HG03097 (cell line): ENCODE measurements around the gene S100A5.
"Not testable (repeated sequence)": the region's sequence is repeated elsewhere in the genome, so short reads cannot be mapped to it uniquely, and the experiment has no call there.

Source experiments
- ATAC-seq: cut with Tn5 transposase; IDR thresholded peaks from one replicate; pipeline ENCODE4 v1.9.1; 2021; ENCODE audit not compliant: unreplicated experiment, low FRiP score

The S100A5 gene, protein sequence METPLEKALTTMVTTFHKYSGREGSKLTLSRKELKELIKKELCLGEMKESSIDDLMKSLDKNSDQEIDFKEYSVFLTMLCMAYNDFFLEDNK

DNA sequence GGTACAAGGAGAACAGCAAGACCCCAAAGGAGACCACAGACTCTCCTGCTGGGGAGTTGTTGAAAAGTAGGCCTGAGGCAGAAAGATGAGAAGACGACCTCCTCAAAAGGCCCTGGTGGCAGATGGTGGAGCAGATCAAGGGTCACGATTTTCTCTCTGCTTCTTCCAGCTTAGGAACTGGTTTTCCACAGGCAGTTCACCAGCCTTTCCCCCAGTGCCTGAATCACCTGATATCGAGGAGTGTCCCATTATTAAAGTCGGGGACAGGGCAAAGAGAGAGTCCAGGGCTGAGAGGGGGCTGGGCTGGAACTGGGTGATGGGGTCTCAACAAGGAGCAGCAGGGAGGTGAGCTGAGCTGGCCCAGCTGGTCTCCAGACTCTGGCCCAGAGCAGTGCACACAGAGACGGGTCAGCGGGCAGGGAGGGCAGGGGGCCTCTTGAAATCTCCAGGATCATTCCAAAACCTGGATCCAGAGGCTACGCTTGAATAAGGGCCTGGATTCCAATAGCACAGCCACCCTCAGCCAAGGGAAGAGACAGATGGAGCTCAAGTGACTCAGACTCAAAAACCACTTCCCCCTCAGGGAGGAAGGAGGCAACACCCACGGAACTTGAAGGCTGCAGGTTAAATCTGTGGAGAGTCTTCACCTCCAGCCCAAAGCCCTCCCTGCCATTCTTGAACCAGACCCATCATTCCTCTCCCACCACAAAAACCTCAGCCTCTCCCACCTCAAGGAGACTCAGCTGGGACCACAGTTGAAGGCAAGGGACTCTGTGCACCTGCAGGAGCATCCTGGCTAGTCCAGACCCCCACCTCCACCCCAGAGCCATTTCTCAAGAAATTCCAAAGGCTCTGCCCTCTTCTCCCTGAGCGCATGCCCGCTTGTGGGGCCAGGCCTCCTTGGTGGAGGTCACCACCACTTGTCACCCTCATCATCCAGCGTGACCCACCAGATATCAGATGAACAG, at the start of gene S100A5:
Gene S100A5 (minus strand): TSS at position 541 of the 968 bp plus-strand sequence. CDS start 743 bp downstream, outside the sequence.
- no peak for ATAC-seq

DNA sequence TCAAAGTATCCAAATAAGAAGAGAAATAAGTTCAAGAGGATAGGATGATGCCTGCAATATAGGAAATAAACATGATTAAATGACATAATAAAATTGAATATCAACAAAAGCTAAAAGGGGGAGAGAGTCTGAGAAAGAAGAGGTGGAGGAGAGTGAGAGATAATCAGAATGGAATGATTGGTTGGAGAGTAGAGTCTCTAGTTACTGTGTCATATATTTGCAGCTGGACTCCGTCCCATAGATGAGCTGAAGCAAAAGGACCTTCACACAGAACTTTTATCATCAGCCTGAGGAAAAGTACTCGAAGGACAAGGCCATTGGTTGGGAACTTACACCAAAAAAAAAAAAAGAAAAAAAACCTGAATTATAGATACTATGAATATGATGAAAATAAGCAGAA, 47.7 kb upstream of the S100A5 start:
- ATAC-seq, result no peak

DNA sequence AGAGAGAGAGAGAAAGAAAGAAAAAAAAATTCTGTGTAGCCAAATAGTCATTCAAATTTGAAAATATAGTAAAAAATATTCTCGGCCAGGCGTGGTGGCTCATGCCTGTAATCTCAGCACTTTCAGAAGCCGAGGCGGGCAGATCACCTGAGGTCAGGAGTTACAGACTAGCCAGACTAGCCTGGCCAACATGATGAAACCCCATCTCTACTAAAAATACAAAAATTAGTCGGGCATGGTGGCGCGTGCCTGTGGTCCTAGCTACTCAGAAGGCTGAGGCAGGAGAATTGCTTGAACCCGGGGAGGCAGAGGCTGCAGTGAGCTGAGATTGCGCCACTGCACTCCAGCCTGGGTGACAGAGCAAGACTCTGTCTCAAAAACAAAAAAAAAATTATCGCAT, 47.3 kb upstream of the S100A5 start:
- not testable (repeated sequence) for ATAC-seq

DNA sequence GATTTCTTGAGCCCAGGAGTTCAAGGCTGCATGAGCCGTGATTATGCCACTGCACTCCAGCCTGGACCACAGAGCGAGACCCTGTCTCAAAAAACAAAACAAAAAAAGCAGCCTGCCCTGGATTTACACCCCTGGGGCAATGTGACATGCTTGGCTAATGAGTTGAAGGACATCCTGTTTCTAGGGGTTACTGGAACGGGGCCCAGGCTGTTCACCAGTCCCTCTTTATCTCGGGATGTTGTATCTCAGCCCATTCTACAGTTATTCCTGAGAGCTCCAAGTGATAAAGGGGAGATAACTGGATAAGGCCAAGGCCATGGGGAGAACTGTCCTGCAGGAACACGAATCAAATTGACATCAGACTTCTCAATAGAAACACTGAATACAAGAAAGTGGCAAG, 46.6 kb upstream of the S100A5 start:
- ATAC-seq, result no peak

DNA sequence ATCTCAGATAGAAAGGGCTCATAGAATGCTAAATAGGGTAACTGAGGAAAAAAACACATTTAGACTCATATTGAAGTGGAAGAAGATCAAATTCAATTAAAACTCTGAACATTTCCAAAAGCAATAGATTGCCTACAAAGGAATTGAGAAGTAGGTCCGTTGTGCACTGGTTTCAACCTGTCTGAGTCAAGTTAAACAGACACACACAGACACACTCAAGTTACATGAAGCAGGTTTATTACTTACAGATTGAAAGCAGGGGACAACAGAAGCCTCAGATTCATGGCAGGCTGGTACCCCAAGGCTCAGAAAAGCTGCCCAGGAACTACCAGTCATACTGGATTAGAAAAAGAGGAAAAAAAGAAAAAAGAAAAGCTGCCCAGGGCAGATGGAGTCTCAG, 45.6 kb upstream of the S100A5 start:
- ATAC-seq, result no peak

DNA sequence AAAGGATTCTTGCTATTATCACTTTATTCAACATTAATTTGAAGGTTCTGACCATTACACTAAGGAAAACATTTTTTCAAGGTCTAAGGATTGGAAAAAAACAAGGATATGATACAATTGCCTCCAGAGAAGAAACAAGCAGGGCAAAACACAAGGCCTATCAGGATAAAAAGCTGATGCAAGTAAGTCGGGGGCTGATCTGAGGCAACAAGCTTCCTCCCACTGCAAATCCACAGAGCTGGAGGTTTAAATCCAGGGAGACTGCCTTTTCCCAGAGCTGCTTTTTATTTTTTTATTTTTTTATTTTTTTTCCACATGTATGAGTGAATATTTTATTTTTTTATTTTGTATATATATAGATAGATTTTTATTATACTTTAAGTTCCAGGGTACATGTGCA, 44.3 kb upstream of the S100A5 start:
- ATAC-seq, result no peak

DNA sequence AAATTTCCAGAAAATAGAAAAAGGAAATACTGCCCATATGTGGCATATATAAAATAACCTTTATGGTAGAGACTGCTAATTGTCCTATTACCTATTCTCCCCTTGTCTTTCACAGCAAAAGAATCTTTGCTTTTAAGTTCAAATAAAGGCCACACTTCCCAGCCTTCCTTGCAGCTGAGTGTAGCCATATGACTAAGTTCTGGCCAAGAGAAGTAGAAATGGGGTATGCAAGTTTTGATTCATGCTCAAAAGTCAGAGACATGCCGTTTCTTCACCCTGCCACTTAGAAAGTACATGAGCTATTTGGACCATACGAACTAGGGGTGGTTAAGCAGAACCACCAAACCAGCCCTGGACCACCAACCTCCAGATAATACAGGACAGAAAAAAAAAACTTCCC, 43.2 kb upstream of the S100A5 start:
- ATAC-seq, result no peak

DNA sequence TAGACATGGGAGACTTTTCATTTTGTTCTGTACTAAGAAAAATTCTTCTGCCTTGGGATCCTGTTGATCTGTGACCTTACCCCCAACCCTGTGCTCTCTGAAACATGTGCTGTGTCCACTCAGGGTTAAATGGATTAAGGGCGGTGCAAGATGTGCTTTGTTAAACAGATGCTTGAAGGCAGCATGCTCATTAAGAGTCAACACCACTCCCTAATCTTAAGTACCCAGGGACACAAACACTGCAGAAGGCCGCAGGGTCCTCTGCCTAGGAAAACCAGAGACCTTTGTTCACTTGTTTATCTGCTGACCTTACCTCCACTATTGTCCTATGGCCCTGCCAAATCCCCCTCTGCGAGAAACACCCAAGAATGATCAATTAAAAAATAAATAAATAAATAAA, 42.8 kb upstream of the S100A5 start:
- not testable (repeated sequence) for ATAC-seq

DNA sequence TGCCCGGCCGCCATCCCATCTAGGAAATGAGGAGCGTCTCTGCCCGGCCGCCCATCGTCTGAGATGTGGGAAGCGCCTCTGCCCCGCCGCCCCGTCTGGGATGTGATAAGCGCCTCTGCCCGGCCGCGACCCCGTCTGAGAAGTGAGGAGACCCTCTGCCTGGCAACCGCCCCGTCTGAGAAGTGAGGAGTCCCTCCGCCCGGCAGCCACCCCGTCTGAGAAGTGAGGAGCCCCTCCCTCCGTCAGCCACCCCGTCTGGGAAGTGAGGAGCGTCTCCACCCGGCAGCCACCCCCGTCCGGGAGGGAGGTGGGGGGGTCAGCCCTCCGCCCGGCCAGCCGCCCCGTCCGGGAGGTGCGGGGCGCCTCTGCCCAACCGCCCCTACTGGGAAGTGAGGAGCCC, 42.1 kb upstream of the S100A5 start:
- not testable (repeated sequence) for ATAC-seq

DNA sequence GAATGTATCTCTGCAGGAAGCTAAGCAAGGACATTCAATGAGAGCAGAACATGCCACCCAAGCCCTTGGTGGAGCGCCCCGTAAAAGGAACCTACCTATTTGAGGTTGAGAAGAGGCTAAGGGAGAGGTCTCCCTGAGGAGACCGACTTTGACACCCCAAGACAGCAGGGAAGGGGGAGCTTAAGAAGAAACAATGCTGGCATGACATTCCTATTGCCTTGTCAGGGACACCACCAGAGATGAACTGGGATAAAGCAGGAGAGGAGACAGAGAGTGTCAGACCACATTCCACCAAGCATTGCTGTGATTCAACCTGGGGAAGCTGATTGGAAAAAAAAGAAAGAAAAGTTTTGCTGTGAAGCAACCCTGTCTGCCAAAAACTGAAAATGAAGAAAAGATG, 38.2 kb upstream of the S100A5 start:
- ATAC-seq, result no peak

DNA sequence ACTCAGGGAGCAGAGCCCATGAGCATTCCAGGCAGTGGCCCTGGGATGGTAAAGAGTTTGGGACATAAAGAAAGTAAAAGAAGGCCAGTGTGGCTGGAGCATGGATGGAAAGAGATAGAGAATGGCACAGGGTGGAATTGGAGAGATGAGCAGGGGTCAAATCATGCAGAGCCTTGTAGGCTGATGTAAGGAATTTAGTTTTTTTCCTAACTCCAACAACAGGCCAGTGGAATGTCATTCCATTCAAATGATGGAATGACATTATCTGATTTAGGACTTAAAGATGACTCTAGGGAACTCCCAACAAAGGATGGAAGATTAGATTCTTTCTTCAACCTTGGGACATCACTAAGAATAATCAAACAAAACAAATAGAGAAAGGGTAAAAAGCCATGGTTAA, 37.8 kb upstream of the S100A5 start:
- ATAC-seq, result no peak

DNA sequence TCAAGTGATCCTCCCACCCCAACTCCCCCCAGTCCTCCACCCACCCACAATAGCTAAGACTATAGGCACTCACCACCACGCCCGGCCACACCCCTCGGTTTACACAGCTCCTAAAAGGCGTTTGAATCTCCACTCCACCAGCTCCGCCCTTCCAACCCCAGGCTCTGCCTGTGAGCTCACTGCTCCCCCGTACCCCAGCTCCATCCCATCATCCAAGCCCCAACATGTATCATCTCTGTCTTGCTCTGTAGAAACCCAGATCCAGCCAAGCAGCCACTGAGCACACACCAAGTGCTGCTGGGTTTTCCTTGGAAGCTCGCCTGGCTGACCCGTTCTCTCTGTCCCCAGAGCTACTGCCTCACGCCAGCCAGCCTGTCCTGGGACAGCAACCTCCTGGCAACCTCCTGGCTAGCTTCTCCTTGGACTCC, 36.9 kb upstream of the S100A5 start:
- ATAC-seq, result no peak

DNA sequence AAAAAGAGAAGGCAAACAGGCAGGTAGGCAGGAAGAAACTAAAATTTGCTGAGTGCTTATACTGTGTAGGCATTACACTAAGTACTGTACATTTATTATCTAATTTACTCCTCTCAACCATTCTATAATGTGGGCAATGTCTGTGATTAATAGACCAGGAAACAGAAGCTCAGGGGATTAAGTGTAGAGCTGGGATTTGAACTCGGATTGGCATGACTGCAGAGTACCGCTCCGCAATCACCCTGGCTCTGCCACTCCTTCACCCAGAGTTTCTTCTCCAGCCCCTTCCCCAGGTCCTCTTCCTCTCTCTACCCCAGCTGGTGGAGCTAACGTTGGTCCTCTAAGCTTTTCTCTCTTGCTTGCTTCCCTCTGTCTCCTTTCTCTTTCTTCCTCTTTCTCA, 36.4 kb upstream of the S100A5 start:
- no peak for ATAC-seq

DNA sequence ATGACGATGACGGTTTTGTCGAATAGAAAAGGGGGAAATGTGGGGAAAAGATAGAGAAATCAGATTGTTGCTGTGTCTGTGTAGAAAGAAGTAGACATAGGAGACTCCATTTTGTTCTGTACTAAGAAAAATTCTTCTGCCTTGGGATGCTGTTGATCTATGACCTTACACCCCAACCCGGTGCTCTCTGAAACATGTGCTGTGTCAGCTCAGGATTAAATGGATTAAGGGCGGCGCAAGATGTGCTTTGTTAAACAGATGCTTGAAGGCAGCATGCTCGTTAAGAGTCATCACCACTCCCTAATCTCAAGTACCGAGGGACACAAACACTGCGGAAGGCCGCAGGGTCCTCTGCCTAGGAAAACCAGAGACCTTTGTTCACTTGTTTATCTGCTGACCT, 34.8 kb upstream of the S100A5 start:
- ATAC-seq, result not testable (repeated sequence)

DNA sequence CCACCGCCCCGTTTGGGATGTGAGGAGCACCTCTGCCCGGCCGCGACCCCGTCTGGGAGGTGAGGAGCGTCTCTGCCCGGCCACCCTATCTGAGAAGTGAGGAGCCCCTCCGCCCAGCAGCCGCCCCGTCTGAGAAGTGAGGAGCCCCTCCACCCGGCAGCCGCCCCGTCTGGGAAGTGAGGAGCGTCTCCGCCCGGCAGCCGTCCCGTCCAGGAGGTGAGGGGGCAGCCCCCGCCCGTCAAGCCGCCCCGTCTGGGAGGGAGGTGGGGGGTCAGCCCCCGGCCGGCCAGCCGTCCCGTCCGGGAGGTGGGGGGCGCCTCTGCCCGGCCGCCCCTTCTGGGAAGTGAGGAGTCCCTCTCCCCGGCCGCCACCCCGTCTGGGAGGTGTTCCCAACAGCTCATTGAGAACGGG, 34.4 kb upstream of the S100A5 start:
- ATAC-seq, result not testable (repeated sequence)

DNA sequence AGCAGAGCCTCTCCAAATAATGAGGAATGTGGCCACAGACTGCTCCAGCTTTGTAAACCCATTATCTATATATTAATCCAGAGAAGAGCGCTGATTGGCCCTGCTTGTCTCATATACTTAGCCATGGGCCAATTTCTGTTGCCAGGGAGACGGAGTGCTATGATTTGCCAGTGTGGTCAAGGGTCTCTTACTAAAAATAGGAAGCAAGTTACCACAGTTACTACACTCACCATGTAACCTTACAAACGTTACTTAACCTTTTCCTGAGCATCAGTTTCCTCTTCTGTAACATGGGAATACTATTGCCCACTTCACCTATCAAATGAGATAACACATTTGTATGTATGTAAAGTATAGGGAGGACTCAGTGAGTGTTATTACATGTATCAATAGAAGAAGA, 32.6 kb upstream of the S100A5 start:
- ATAC-seq, result no peak

DNA sequence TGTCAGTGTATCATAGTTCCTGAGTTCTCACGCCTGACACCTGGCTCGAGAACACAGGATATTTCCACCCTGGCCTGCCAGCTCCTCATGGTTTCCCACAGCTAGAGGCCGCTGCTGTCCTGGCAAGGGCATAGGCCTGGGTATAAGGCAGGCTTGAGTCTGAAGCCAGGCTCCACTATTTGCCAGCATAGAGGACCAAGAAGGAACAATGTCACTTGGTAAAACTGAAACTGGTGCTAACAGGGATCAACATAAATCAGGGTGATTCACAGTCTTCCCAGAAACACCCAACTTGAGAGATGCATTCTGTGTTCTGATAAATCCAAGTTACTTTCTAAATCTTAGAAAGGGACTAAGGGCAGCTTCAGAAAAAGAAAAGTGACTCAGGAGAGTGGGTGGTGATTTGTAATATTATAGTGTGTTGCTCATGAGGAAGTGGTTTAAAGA, 31.9 kb upstream of the S100A5 start:
- no peak for ATAC-seq

DNA sequence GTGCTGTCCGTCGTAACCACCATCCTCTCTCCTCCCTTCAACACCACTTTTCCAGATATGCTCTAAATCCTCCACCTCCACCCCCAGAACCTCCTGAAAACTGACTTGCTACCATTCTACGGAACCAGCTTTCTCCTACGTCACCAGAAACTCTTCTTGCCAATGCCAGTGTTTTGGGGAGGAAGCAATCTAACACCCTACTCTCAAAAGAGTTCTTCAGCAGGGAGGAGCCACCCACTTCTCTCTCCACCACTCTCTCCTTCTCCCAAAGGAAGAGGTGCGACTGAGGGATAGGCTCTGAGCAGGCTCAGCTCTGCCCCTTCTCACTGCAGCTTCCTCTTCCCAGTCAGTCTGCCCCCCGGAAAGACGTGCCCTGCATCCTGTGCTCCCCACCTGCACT, 31.0 kb upstream of the S100A5 start:
- no peak for ATAC-seq

DNA sequence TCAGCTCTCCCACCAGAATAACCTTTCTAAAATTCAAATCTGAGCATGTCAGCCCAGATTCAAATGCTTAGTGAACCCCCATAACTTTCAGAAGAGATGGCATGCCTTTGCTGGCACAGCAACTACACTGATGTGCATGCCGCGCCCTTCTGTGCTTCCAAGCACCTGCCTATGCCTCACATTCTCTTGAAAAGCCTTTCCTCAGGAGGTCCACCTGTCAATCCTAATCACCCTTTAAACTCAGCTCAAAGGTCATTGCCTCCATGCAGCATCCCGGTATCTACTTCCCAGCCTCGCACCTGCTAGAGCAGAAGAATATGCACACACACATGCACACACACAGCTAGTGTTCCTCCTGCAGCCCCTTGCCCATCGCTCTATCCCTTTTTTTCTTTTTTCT, 30.1 kb upstream of the S100A5 start:
- ATAC-seq, result no peak

DNA sequence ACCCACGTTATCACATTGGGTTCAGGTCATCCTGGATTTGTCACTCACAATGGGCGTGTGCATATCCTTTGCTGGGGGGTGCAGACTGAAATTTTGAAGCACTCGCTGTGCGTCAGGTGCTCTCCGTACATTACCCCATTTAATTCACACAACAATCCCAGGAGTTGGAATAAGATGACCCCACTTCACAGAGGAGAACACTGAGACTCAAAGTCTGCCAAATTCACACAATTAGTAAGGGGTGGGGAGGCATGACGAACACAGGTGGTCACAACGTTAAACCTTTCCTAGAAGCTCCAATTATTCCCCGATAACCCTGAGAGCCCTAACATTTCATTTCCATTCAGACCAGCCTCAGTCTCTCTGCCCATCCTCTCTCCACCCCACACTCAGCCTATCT, 28.7 kb upstream of the S100A5 start:
- ATAC-seq, result no peak

DNA sequence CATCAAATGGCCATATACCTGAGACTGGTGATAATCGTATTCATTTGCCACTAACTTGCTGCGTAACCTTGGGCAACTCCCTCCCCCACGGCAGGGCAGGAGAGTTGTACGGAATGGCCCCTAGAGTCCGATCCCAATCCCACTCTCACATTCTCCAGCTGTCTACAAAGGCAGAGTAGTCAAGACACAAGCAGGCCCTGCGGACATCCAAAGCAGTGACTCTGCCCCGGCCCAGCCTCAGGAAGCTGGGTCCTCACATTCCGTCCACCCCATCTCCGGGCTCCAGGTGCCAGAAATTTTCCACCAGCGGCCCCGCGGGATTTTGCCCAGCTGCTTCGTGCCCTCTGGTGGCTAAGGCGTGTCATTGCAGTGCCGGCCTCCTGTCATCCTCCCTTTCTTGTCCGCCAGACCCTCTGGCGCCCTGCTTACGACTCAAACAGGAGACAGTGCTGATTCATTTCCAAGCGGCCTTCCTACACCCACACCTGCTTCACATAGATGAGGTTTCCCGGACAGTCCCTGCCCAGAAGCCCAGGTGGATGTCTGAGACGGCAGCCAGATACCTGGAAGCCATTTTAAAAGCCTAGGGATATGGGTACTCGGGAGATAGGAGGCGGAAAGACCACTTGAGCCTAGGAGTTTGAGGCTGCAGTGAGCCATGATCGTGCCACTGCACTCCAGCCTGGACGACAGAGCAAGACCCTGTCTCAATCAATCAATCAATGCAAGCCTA, 27.8 kb upstream of the S100A5 start:
- ATAC-seq, result no peak
